HCT116 (cell line): ENCODE measurements around the gene VPS45. TPM values are rescaled to one million over a fixed set of nuclear protein-coding genes. Genes with fewer than 3 reads are reported as not detected.

Source experiments
- ATAC-seq: fragments of 200-7000 bp; cut with Tn5 transposase; 2 replicates; pipeline ENCODE4 v1.9.1; 2020; ENCODE audit warnings: mild to moderate bottlenecking, moderate library complexity
- BruUV-seq: library from RNA; stranded (reverse); fragments of 400-500 nt; replicated peaks from 2 replicates; lab custom pipeline; 2021; lab: Mats Ljungman, UMichigan
- CTCF ChIA-PET: fragments of 300-600 bp; sonication (Branson Sonifier 250); formaldehyde crosslinking; loops from one replicate; lab custom pipeline; 2021; ENCODE audit warnings: antibody characterized with exemption; lab: Charles Lee
- POLR2A ChIA-PET: fragments of 300-600, 350-600 bp; sonication (Branson Sonifier 250); formaldehyde crosslinking; loops from one replicate; lab custom pipeline; 2021; ENCODE audit warnings: antibody characterized with exemption; lab: Charles Lee
- RAD21 ChIA-PET, 2 experiments: fragments of 300-600 bp; sonication (Branson Sonifier 250); formaldehyde crosslinking; loops; one replicate each; lab custom pipeline; 2023; ENCODE audit warnings: low total read pairs in 2 of 2; ENCODE audit not compliant: uncharacterized antibody in 2 of 2, unreplicated experiment in 2 of 2, low non-redundant PET in 1 of 2; lab: Charles Lee
- DNase-seq: peaks from one replicate; pipeline ENCODE4 v3.0.0-alpha.2; 2010; ENCODE audit warnings: low read depth, low spot score
- H2AFZ ChIP-seq: fragments of 200-600 bp; shearing (Covaris generic), sonication (generic); 2 replicates; pipeline ENCODE4 v1.6.1; 2017; ENCODE audit warnings: low read depth, mixed run types, mixed read lengths, antibody characterized with exemption, low read length; ENCODE audit not compliant: poor library complexity, severe bottlenecking
- H3K27ac ChIP-seq: 2 replicates; pipeline ENCODE4 v1.5.1; 2012; ENCODE audit warnings: low read depth, low read length
- H3K27me3 ChIP-seq: fragments of 200-600 bp; sonication (generic); 2 replicates; pipeline ENCODE4 v1.6.1; 2016; ENCODE audit warnings: mixed run types, low read length, mixed read lengths; ENCODE audit not compliant: insufficient read depth
- H3K36me3 ChIP-seq, 2 experiments: fragments of 200-500 bp in 1 of 2; fragments of 200-600 bp in 1 of 2; sonication (Bioruptor generic) in 1 of 2; sonication (generic) in 1 of 2; 2 replicates each; pipeline versions ENCODE4 v1.5.1 to v1.6.1; 2014 to 2016; ENCODE audit warnings: low read length in 2 of 2, inconsistent platforms in 1 of 2, mixed read lengths in 1 of 2, mixed run types in 1 of 2; ENCODE audit not compliant: insufficient read depth in 2 of 2, control insufficient read depth in 1 of 2
- H3K4me1 ChIP-seq, 2 experiments: fragments of 200-600 bp in 1 of 2; sonication (generic) in 1 of 2; 2 replicates each; pipeline versions ENCODE4 v1.5.1 to v1.6.1; 2012 to 2017; ENCODE audit warnings: low read length in 2 of 2, inconsistent platforms in 1 of 2, mild to moderate bottlenecking in 1 of 2, mixed read lengths in 1 of 2, mixed run types in 1 of 2, moderate library complexity in 1 of 2; ENCODE audit not compliant: insufficient read depth in 2 of 2, control insufficient read depth in 1 of 2
- H3K4me2 ChIP-seq: fragments of 200-600 bp; sonication (generic); 2 replicates; pipeline ENCODE4 v1.6.1; 2017; ENCODE audit warnings: mixed run types, low read length, mixed read lengths
- H3K4me3 ChIP-seq, 2 experiments: fragments of 200-600 bp in 1 of 2; sonication (generic) in 1 of 2; replicated peaks in 1 of 2; 2 replicates each; pipeline ENCODE4 v1.5.1; 2011 to 2016; ENCODE audit warnings: low read length in 2 of 2, control low read depth in 1 of 2, low read depth in 1 of 2, mild to moderate bottlenecking in 1 of 2, mixed read lengths in 1 of 2, mixed run types in 1 of 2
- H3K79me2 ChIP-seq: fragments of 200-600 bp; sonication (generic); 2 replicates; pipeline ENCODE4 v1.6.1; 2017; ENCODE audit warnings: mild to moderate bottlenecking, mixed run types, low read length, moderate library complexity, mixed read lengths; ENCODE audit not compliant: insufficient read depth
- H3K9ac ChIP-seq: fragments of 200-600 bp; sonication (generic); 2 replicates; pipeline ENCODE4 v1.6.1; 2016; ENCODE audit warnings: low read length, mixed read lengths
- H3K9me2 ChIP-seq: fragments of 200-600 bp; sonication (generic), shearing (Covaris generic); 2 replicates; pipeline ENCODE4 v1.6.1; 2017; ENCODE audit warnings: mixed run types, mild to moderate bottlenecking, moderate library complexity; ENCODE audit not compliant: insufficient read depth
- H3K9me3 ChIP-seq, 2 experiments: fragments of 200-500 bp in 1 of 2; fragments of 200-600 bp in 1 of 2; sonication (Bioruptor generic) in 1 of 2; sonication (generic) in 1 of 2; 2 replicates each; pipeline ENCODE4 v1.6.1; 2014 to 2017; ENCODE audit warnings: low read length in 2 of 2, mixed read lengths in 2 of 2, inconsistent platforms in 1 of 2, low read depth in 1 of 2, mild to moderate bottlenecking in 1 of 2, mixed run types in 1 of 2, moderate library complexity in 1 of 2; ENCODE audit not compliant: control insufficient read depth in 1 of 2, insufficient read depth in 1 of 2
- H4K20me1 ChIP-seq: fragments of 200-600 bp; sonication (generic), shearing (Covaris generic); 2 replicates; pipeline ENCODE4 v1.6.1; 2017; ENCODE audit warnings: mixed run types, mild to moderate bottlenecking, moderate library complexity; ENCODE audit not compliant: insufficient read depth
- ELF1 ChIP-seq: IDR thresholded peaks from 2 replicates; pipeline ENCODE4 v1.6.1; 2012; ENCODE audit warnings: low read depth, borderline replicate concordance
- EZH2phosphoT487 ChIP-seq: fragments of 200-600 bp; IDR thresholded peaks from 2 replicates; pipeline ENCODE4 v1.6.1; 2018; ENCODE audit warnings: antibody characterized with exemption, borderline replicate concordance
- POLR2A ChIP-seq: IDR thresholded peaks from 2 replicates; pipeline ENCODE4 v1.7.0; 2011; ENCODE audit warnings: borderline replicate concordance; ENCODE audit not compliant: insufficient read depth, insufficient read length; ENCODE audit errors: extremely low read depth
- SRF ChIP-seq: IDR thresholded peaks from 2 replicates; pipeline ENCODE4 v1.6.1; 2012; ENCODE audit warnings: low read depth
- TCF7L2 ChIP-seq: IDR thresholded peaks from 2 replicates; pipeline ENCODE4 v1.7.0; 2011; ENCODE audit warnings: borderline replicate concordance, inconsistent platforms; ENCODE audit not compliant: insufficient read depth, insufficient read length; ENCODE audit errors: extremely low read depth
- ZFX ChIP-seq: fragments of 450-650 bp; IDR thresholded peaks from 2 replicates; pipeline ENCODE4 v1.6.1; 2017
- intact Hi-C: fragments of 100-400 bp; cut with micrococcal nuclease; formaldehyde crosslinking; loops from 2 replicates; pipeline ENCODE4 v1.10.0; 2022
- total RNA-seq: library from RNA; stranded (reverse); gene quantifications from one replicate; pipeline ENCODE4 v1.2.1, GENCODE V29; 2021; ENCODE audit not compliant: unreplicated experiment
- TF ChIP-seq, protein P1 (sequence below): IDR thresholded peaks from 2 replicates; pipeline ENCODE4 v1.6.1; 2011; ENCODE audit warnings: mild to moderate bottlenecking, low read length, moderate library complexity; ENCODE audit not compliant: insufficient replicate concordance; ENCODE audit errors: extremely low read depth

The VPS45 gene
- total RNA-seq, 1 experiment from 2014 or later, result 28.1 TPM

DNA sequence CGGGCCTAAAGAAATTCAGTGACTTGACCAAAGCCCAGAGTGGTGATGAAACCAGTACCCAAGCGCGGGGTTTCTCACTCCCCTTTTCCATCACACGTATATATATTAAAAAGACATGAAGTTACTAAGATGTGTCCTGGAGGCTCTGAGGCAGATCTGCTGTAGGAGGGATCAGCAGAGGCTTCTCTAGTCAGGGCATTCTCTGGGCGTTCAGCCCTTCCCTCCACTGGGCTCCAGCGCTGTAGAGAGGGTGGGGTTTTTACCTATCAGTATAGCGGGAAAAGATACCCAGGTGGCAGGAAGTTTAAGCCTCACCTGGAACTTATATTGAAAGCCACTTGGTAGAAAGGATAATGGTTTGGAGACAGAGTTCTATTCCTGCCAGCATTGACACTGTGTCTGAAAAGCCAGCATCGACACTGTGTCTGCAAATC is 81.3 kb downstream of the VPS45 start (continued):
- TF ChIP-seq, protein P1, sequence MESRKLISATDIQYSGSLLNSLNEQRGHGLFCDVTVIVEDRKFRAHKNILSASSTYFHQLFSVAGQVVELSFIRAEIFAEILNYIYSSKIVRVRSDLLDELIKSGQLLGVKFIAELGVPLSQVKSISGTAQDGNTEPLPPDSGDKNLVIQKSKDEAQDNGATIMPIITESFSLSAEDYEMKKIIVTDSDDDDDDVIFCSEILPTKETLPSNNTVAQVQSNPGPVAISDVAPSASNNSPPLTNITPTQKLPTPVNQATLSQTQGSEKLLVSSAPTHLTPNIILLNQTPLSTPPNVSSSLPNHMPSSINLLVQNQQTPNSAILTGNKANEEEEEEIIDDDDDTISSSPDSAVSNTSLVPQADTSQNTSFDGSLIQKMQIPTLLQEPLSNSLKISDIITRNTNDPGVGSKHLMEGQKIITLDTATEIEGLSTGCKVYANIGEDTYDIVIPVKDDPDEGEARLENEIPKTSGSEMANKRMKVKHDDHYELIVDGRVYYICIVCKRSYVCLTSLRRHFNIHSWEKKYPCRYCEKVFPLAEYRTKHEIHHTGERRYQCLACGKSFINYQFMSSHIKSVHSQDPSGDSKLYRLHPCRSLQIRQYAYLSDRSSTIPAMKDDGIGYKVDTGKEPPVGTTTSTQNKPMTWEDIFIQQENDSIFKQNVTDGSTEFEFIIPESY, result no peak
- TF ChIP-seq EZH2phosphoT487 (no peak), SRF (no peak)

DNA sequence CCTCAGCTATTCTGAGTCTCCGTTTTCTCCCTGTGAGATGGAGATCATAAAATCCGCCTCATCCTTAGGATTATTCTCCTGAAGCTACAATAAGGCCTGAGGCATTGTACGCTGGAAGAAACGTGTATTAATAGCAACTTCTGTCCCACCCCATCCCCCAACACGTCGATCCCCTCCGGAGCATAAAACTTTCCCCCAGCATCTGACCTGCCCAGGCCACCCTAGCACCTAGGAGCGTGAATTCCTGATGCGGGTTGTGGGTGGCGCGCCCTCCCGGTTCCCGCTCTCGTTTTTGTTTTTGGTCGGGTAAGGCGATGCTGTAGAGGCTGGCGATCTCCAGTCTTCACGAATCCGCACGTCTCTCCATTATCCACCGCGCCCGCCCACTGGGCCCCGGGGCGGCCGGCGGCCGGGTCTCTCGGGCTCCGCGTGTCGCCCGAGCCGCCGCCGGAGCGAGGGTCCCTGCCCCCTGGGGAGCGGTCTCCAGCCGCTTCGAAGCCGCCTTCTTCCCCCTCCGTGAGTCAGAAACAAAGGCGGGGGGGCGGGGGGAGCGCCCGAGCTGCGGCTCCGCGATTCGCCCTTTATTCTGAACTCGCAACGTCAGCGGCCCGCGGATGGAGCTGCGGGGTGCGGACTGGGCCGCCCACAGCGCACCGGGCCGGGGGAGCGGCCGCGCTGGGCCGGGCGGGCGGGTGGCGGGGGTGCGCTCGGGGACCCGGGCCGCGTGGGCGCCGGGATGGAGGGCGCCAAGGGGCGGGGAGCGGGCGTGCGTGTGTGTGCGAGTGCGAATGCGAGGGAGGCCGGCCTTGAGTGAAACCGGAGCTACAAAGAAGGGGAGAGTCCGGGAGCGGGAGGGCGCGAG is 81.9 kb downstream of the VPS45 start, which contains the start of gene PLEKHO1:
Gene PLEKHO1 (plus strand): TSS at position 646 of the 862 bp plus-strand sequence. CDS start 342 bp downstream, outside the sequence.
- Histone ChIP-seq H4K20me1 (no peaks in the 10 kb centered on the region), H3K9me3 (no peaks in the 10 kb centered on the region), H3K9me2 (no peaks in the 10 kb centered on the region), H3K79me2 (no peaks in the 10 kb centered on the region), H3K27me3 (no peaks in the 10 kb centered on the region), H2AFZ (no peak within 1 kb of the TSS), H3K36me3 (no peaks in the 10 kb centered on the region), H3K9ac (peak within 1 kb of the TSS; percentile 41), H3K4me1 (peaks cover 6 to 15% of the 10 kb centered on the region in 2 experiments; a peak in 3 of 4 replicates), H3K27ac (peak within 1 kb of the TSS; percentile 53; the same call in 1 of the 2 replicates), H3K4me2 (peak within 1 kb of the TSS; percentile 69), H3K4me3 (peak within 1 kb of the TSS; percentile 30 to 50)
- TF ChIP-seq POLR2A (peak; percentile 31), ELF1 (no peak), ZFX (peak; percentile 46; the same call in 1 of the 2 replicates), TCF7L2 (peak; percentile 77)
- TF ChIP-seq, protein P1, result no peak
- ChIA-PET CTCF (interaction anchor here (0.9 kb wide), 1 partner anchor 16 kb away, joined by 3 read pairs; no protein-coding TSS in a partner anchor), POLR2A (interaction anchor here (0.6 to 1.3 kb wide), 3 partner anchors 9 to 53 kb away, joined by 3 read pairs; no protein-coding TSS in a partner anchor), RAD21 (no interaction called here)
- BruUV-seq, result no TSS peak
- peak; percentile 84 for ATAC-seq
- intact Hi-C loops, result no loop called here
- DNase-seq, result no peak
